ENCODE measurements around the gene MTIF3. TPM values are rescaled to one million over a fixed set of nuclear protein-coding genes. Genes with fewer than 3 reads are reported as not detected.

MTIF3 gene
- polyA plus RNA-seq, 1 donor (not counting 4 experiments of a cell fraction or from before 2014, with no cell fraction given) = 56.1 TPM

DNA sequence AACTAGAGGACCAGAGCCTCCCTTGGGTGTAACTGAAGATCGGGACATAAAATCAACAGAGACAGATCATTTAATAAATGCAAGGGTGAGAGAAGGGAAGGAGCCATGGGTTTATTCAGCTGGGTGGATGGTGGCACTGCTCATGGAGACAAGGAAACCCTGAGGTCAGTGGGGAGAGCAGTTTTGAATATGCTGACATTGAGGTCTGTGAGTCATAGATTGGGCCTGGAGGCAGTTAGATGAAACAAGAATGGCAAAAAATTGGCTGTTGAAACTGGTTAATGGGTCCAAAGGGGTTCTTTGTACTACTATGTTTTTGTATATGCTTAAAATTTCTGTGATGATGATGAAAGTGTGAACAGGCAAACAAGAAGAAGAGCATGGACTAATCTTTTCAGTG is 31.0 kb downstream of the MTIF3 start:
- Histone ChIP-seq H3K27me3 (ENCODE audit: control insufficient read depth, extremely low read depth, insufficient read depth, low read length) (peaks cover 5% of the 10 kb centered on the region), H3K9me3 (ENCODE audit: control insufficient read depth, low read depth, low read length) (no peaks in the 10 kb centered on the region), H3K9ac (ENCODE audit: control insufficient read depth, extremely low read depth, insufficient read depth, low read length) (no peak overlapping the region), H4K20me1 (ENCODE audit: control insufficient read depth, extremely low read depth, insufficient read depth, low read length) (no peaks in the 10 kb centered on the region), H3K36me3 (ENCODE audit: control insufficient read depth in 2 of 2, extremely low read depth in 1 of 2, insufficient read depth in 2 of 2, low read length in 2 of 2) (no peaks in the 10 kb centered on the region), H2AFZ (ENCODE audit: control insufficient read depth, low read length) (no peak overlapping the region), H3K4me3 (ENCODE audit: control insufficient read depth in 2 of 3, extremely low read depth in 1 of 3, insufficient read depth in 2 of 3, low read depth in 1 of 3, low read length in 3 of 3) (no peak overlapping the region), H3K4me1 (ENCODE audit: control insufficient read depth, extremely low read depth, insufficient read depth, low read length) (peaks cover 2% of the 10 kb centered on the region), H3K9me1 (ENCODE audit: control insufficient read depth, extremely low read depth, insufficient read depth, low read length) (no peaks in the 10 kb centered on the region), H3K4me2 (ENCODE audit: control insufficient read depth, extremely low read depth, insufficient read depth, low read depth, low read length) (no peak overlapping the region), H3K79me2 (ENCODE audit: control insufficient read depth, insufficient read depth, low read length) (no peaks in the 10 kb centered on the region), H3K27ac (ENCODE audit: control insufficient read depth, insufficient read depth, low read length) (no peak overlapping the region)
- TF ChIP-seq CTCF (optimal IDR thresholded peaks at IDR 0.05 in 1 of 3, IDR thresholded peaks at IDR 0.05 in 1 of 3, conservative IDR thresholded peaks at IDR 0.05 in 1 of 3; ENCODE audit: extremely low read depth in 1 of 3, insufficient read depth in 2 of 3, low read length in 3 of 3) (no peak), EZH2 (IDR thresholded peaks at IDR 0.05; ENCODE audit: low read length) (no peak)
- FAIRE-seq (no peak), DNase-seq (ENCODE audit: low read depth, low spot score) (no peak)
- dilution Hi-C loops (cut with MboI; ENCODE audit: extremely low pct_ligation_motif_present, low sequenced_read_pairs) = no loop called here

DNA sequence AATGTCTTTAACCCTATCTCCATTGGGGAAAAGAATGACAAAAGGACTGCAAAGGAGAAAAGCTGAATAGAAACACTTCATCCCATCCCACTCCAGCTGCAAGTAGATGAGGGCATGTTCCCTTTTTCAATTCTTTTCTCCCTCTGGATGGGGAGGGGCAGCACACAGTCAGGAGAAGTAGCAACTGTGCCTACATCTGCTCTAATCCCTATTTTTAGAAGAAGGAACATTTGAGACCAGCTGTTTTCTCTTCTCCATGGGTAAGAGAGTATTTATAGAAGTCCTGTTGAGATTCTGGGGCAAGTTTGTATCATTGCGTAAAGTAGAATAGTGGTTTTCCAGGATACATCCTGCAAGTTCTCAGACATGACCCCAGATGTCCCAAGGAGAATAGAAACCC is 35.2 kb downstream of the MTIF3 start:
- FAIRE-seq (no peak), DNase-seq (ENCODE audit: low read depth, low spot score) (no peak)
- Histone ChIP-seq H3K27me3 (ENCODE audit: control insufficient read depth, extremely low read depth, insufficient read depth, low read length) (peaks cover 5% of the 10 kb centered on the region), H4K20me1 (ENCODE audit: control insufficient read depth, extremely low read depth, insufficient read depth, low read length) (no peaks in the 10 kb centered on the region), H3K4me1 (ENCODE audit: control insufficient read depth, extremely low read depth, insufficient read depth, low read length) (no peaks in the 10 kb centered on the region), H3K4me2 (ENCODE audit: control insufficient read depth, extremely low read depth, insufficient read depth, low read depth, low read length) (no peak overlapping the region), H3K9ac (ENCODE audit: control insufficient read depth, extremely low read depth, insufficient read depth, low read length) (no peak overlapping the region), H3K36me3 (ENCODE audit: control insufficient read depth in 2 of 2, extremely low read depth in 1 of 2, insufficient read depth in 2 of 2, low read length in 2 of 2) (no peaks in the 10 kb centered on the region), H3K27ac (ENCODE audit: control insufficient read depth, insufficient read depth, low read length) (no peak overlapping the region), H3K9me1 (ENCODE audit: control insufficient read depth, extremely low read depth, insufficient read depth, low read length) (no peaks in the 10 kb centered on the region), H3K79me2 (ENCODE audit: control insufficient read depth, insufficient read depth, low read length) (no peaks in the 10 kb centered on the region), H3K4me3 (ENCODE audit: control insufficient read depth in 2 of 3, extremely low read depth in 1 of 3, insufficient read depth in 2 of 3, low read depth in 1 of 3, low read length in 3 of 3) (no peak overlapping the region), H2AFZ (ENCODE audit: control insufficient read depth, low read length) (no peak overlapping the region), H3K9me3 (ENCODE audit: control insufficient read depth, low read depth, low read length) (no peaks in the 10 kb centered on the region)
- TF ChIP-seq CTCF (optimal IDR thresholded peaks at IDR 0.05 in 1 of 3, IDR thresholded peaks at IDR 0.05 in 1 of 3, conservative IDR thresholded peaks at IDR 0.05 in 1 of 3; ENCODE audit: extremely low read depth in 1 of 3, insufficient read depth in 2 of 3, low read length in 3 of 3) (no peak), EZH2 (IDR thresholded peaks at IDR 0.05; ENCODE audit: low read length) (no peak)
- dilution Hi-C loops (cut with MboI; ENCODE audit: extremely low pct_ligation_motif_present, low sequenced_read_pairs) = no loop called here
